Measurements from ENCODE around the gene AKR1B1.

AKR1B1 gene

DNA sequence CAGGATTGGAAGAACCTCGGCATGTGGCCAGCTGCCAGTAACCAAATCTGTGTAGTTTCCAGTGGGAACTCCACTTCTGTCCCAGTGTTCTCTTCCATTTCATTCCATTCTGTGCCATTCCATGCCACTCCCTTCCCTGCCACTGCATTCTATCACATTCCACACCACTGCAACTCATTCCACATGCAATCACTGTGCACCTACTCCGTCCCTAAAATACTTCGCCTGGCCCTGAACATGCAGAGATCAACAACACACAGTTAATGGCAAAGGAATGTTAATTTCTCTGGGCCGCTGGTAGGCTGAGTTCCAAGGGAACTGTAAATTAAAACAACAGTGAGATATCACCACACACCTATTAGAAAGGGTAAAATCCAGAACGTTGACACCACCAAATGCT lies 64.8 kb downstream of the AKR1B1 start:
- TF ChIP-seq FOXP2 (optimal IDR thresholded peaks at IDR 0.05; ENCODE audit: borderline replicate concordance, extremely low read depth, extremely low read length, insufficient read depth) (no peak), TAF1 (IDR thresholded peaks at IDR 0.05; ENCODE audit: borderline replicate concordance, insufficient read depth, low read length) (no peak), POLR2AphosphoS5 (IDR thresholded peaks at IDR 0.05; ENCODE audit: low read depth, low read length) (no peak), SIN3A (IDR thresholded peaks at IDR 0.05; ENCODE audit: borderline replicate concordance, insufficient read depth, low read length) (no peak)
- TF ChIP-seq, protein P1, sequence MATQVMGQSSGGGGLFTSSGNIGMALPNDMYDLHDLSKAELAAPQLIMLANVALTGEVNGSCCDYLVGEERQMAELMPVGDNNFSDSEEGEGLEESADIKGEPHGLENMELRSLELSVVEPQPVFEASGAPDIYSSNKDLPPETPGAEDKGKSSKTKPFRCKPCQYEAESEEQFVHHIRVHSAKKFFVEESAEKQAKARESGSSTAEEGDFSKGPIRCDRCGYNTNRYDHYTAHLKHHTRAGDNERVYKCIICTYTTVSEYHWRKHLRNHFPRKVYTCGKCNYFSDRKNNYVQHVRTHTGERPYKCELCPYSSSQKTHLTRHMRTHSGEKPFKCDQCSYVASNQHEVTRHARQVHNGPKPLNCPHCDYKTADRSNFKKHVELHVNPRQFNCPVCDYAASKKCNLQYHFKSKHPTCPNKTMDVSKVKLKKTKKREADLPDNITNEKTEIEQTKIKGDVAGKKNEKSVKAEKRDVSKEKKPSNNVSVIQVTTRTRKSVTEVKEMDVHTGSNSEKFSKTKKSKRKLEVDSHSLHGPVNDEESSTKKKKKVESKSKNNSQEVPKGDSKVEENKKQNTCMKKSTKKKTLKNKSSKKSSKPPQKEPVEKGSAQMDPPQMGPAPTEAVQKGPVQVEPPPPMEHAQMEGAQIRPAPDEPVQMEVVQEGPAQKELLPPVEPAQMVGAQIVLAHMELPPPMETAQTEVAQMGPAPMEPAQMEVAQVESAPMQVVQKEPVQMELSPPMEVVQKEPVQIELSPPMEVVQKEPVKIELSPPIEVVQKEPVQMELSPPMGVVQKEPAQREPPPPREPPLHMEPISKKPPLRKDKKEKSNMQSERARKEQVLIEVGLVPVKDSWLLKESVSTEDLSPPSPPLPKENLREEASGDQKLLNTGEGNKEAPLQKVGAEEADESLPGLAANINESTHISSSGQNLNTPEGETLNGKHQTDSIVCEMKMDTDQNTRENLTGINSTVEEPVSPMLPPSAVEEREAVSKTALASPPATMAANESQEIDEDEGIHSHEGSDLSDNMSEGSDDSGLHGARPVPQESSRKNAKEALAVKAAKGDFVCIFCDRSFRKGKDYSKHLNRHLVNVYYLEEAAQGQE (IDR thresholded peaks at IDR 0.05; ENCODE audit: insufficient read depth in 1 of 2, low read depth in 2 of 2, low read length in 2 of 2) = no peak
